ENCODE results near the gene ERGIC1.

Gene ERGIC1

DNA sequence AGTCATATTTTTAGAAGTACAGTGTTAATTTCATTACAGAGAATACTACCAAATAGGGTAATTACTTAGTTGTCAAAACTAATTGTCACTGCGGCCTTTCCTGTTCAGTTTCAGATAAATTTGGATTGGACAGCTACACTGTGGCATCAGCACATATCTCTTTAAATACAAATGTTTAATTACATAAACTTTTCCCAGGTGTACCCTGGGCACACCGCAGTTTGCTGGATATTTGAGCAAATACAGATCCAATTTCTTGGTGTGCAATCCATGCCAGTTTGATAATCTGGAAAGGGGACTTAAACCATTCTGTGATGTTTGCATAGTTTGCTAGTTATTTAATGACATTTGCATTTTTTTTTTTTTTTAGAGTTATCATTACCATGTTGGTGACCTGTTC, 160.4 kb downstream of the ERGIC1 start:
- no peak for DNase-seq

DNA sequence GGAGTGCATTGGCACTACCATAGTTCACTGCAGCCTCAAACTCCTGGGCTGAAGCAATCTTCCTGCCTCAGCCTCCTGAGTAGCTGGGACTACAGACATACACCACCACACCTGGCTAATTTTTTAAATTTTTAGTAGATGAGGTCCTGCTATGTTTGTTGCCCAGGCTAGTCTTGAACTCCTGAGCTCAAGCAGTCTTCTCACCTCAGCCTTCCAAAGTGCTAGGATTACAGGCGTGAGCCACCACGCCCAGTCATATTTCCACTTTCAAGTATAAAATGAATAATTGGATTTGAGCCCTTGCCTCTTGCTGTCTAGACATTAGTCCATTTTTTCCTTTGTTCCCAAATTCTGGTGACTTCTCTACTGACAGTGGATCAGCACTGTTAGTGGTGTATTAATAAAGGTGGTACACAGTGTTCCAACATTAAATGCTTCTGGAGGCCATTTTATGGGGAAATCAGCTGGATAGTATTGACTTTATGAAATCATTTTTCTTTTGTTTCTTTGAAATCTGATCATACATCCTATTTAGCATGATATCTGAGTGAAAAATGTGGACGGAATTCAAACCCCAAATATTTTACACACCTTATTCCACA, 165.4 kb downstream of the ERGIC1 start:
- DNase-seq = no peak

DNA sequence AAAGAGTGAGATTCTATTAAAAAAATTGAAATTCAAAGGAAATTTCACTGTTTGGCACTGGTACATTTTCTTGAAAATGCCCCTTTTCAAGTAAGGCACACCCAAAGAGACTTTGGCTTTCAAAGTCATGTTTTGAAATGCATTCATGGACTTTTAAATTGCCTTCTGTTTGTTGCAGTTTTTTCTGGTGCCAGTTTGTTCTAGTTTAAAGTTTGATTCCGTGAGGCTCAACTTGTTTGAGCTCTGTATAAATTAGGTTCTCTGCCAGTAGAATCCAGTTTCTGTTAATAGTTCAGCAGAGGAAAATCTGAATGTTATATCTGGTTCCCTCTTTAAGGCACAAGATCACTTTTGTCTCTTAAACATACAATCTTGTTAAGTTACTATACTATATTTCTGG, 165.9 kb downstream of the ERGIC1 start:
- no peak for DNase-seq

DNA sequence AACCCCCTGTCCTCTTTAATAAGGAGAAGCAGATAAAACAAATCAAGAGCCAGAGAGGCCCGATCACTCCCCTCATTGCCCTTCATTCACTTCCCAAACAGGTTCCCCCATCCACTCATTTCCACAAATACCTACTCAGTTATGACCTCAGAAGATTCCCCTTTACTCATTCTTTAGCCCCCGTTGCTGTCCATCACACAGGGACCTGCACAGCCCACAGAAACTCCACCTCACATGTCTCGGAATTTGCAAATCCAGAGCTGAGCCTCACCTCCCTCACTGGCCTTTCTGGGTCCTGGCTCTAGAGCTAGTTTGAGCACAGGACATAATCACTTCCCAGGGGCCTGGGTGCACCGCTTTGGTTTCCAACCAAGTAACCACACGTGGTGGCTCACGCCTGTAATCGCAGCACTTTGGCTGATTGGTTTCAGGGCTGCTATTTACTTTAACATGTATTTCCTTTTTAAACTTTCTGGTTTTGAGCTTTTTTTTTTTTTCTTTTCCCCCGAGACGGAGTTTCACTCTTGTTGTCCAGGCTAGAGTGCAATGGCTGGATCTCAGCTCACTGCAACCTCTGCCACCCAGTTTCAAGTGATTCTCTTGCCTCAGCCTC, 167.3 kb downstream of the ERGIC1 start:
- peak; percentile 62 for DNase-seq
